Epithelial cell of esophagus (primary cell): ENCODE measurements around the gene MMP10.

ENCODE experiments used
- DNase-seq: peaks from one replicate; pipeline ENCODE4 v3.0.0; 2010; ENCODE audit warnings: low read depth
- H3K4me3 ChIP-seq: 2 replicates; pipeline ENCODE4 v1.5.1; 2011; ENCODE audit warnings: mild to moderate bottlenecking, low read length, control low read depth
- TF ChIP-seq, protein P1 (sequence below): IDR thresholded peaks from 2 replicates; pipeline ENCODE4 v1.5.1; 2011; ENCODE audit warnings: low read depth, mild to moderate bottlenecking, low read length, control low read depth, inconsistent platforms; ENCODE audit not compliant: insufficient read depth; ENCODE audit errors: missing control alignments

Gene MMP10

DNA sequence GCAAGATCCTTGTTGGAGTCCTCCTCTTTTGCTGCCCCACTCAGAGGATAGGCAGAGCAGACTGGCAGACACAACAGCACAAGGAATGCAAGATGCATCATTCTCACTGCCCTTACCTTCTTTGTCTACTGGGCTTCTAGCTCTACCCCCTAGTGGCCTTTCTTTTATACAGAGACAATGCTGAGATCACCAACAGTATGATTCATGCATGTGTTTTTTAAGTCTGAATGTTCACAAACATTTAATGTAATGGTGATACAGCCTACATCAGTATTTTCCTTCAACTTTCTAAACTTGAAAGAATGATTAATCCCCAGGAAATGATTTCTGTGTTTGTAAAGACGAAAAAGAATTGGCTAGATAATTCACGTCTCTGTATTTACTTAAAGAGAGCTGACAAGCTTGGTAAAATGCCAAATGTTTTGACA is at the start of gene MMP10:
Gene MMP10 (minus strand): TSS at position 138 of the 428 bp plus-strand sequence. CDS start 37 bp downstream, at position 101.
- H3K4me3 ChIP-seq, result no peak within 1 kb of the TSS
- peak; percentile 91 for DNase-seq
- TF ChIP-seq, protein P1, sequence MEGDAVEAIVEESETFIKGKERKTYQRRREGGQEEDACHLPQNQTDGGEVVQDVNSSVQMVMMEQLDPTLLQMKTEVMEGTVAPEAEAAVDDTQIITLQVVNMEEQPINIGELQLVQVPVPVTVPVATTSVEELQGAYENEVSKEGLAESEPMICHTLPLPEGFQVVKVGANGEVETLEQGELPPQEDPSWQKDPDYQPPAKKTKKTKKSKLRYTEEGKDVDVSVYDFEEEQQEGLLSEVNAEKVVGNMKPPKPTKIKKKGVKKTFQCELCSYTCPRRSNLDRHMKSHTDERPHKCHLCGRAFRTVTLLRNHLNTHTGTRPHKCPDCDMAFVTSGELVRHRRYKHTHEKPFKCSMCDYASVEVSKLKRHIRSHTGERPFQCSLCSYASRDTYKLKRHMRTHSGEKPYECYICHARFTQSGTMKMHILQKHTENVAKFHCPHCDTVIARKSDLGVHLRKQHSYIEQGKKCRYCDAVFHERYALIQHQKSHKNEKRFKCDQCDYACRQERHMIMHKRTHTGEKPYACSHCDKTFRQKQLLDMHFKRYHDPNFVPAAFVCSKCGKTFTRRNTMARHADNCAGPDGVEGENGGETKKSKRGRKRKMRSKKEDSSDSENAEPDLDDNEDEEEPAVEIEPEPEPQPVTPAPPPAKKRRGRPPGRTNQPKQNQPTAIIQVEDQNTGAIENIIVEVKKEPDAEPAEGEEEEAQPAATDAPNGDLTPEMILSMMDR, result peak; percentile 62

DNA sequence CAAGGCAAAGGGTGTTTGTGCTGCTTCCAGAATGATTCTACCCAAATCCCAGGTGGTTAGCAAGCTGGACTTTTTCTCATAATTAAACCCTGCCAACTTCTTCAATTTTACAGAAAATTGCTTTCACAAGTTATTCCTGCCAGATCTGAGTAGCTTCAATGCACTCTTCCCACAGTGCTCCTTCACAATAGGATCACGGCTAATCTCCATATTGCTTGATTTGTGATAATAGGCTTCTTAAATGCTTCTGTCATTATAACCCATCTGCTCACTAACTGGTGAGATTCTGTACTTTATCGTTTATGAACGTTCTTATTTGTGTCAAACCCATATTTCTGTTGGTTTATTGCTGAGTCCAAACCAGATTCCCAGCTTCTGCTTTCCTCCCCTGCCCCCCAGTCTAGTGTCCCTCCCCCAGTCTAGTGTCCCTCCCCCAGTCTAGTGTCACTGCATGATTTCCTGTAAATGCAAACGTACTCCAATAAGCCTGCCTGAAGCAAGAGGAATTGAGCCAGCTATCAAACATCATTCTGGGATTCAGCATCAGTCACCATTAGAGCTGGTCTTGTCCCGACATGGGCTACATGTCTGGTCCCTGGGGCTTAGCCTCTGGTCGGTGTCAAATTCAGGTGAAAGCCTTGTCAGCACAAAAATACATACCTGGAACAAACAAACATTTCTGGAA is 49.0 kb upstream of the MMP10 start:
- H3K4me3 ChIP-seq, result no peak overlapping the region
- DNase-seq, result peak; percentile 79
- TF ChIP-seq, protein P1, result no peak

DNA sequence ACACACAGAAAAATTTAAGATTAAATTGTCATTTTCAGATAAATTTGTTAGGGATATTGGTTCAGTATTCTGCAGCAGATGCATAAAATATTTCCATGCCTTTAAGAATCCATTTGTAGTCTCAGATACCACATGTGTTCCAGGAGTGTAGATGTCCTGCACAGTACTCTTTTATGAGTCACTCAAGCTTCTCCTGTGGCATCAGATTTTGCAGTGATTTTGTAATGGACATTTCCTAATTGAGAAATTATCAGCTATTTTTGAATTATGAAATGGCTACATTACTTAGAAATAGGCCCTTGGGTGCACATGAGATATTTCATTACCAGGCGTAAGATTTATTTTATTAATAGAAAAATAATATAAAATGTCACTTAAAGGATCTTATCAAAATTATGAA is 44.1 kb upstream of the MMP10 start:
- peak; percentile 50 for DNase-seq
- H3K4me3 ChIP-seq, result no peak overlapping the region
- TF ChIP-seq, protein P1, result no peak

DNA sequence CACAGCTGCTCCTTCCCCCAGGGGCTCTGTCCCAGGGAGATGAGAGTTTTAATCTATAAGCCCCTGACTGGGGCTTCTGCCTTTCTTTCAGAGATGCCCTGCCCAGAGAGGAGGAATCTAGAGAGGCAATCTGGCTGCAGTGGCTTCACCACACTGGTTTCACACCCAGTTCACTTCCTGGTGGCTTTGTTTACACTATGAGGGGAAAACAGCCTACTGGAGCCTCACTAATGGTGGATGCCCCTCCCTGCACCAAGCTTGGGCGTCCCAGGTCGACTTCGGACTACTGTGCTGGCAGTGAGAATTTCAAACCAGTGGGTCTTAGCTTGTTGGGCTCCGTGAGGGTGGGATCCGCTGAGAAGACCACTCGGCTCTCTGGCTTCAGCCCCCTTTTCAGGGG is 39.1 kb upstream of the MMP10 start:
- DNase-seq, result no peak
- no peak overlapping the region for H3K4me3 ChIP-seq
- TF ChIP-seq, protein P1, result no peak

DNA sequence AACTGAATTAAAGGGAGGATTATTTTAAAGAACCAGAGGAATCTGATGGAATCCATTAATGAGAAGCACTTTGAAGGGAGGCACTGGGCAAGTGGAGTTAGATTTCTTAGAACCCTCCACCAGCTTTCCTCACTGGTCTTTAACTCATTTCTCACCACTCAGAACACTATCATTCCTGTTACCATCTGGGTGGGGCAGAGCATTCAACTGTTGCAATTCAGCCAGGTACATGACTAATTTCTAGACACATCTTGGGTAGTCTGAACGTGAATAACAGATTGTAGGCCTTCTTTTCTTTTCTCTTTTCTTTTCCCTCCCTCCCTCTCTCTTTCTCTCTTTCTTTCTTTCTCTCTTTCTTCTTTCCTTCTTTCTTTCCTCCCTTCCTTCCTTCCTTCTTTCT is 33.1 kb upstream of the MMP10 start:
- H3K4me3 ChIP-seq, result no peak overlapping the region
- DNase-seq, result peak; percentile 79
- TF ChIP-seq, protein P1, result no peak

DNA sequence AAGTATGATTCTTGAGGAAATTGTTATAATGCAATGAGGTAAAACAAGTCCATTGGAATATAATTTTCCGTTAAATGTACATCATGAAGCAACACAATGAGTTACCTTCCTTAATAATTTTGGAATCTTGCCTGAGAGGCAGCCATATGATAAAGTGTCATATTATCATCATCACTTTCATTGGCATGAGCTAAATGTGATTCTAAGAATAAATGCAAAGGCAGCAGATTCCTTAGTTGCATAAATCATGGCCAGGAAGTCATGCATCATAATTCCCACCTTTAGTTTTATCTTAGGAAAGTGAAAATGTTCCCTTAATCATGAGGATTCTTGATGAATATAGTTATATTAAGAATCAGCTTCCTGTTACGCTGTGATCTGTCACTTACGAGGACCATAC is 31.8 kb upstream of the MMP10 start:
- TF ChIP-seq, protein P1, result no peak
- DNase-seq, result peak; percentile 41
- no peak overlapping the region for H3K4me3 ChIP-seq
